H1 (cell line): ENCODE data around the gene DBH. TPM values are rescaled to one million over a fixed set of nuclear protein-coding genes. Genes with fewer than 3 reads are reported as not detected.

ENCODE experiments used
- CTCF ChIA-PET: fragments of 300-600 bp; sonication (Branson Sonifier 250); formaldehyde crosslinking; loops from one replicate; lab custom pipeline; 2021; ENCODE audit not compliant: partially characterized antibody; lab: Charles Lee
- POLR2A ChIA-PET: fragments of 300-600 bp; sonication (Branson Sonifier 250); formaldehyde crosslinking; loops from one replicate; lab custom pipeline; 2021; ENCODE audit warnings: inconsistent platforms; ENCODE audit not compliant: partially characterized antibody; lab: Charles Lee
- DNase-seq, 2 experiments: peaks; one replicate each; pipeline versions ENCODE4 v3.0.0 to v3.0.0-alpha.2; 2010 to 2022; ENCODE audit warnings: low spot score in 2 of 2, low read depth in 1 of 2, mixed read lengths in 1 of 2
- FAIRE-seq: peaks from 2 replicates; lab custom pipeline; 2011; peaks lifted over from hg19 to GRCh38; lab: Jason Lieb, UNC
- H2AFZ ChIP-seq: 2 replicates; pipeline ENCODE4 v1.8.1; 2012; ENCODE audit warnings: low read length, inconsistent platforms
- H2AK5ac ChIP-seq: 2 replicates; pipeline ENCODE4 v1.6.1; 2013; ENCODE audit warnings: low read depth, low read length
- H2BK120ac ChIP-seq: replicated peaks from 2 replicates; pipeline ENCODE3; 2013; ENCODE audit warnings: low read depth, low read length, inconsistent platforms
- H2BK12ac ChIP-seq: 2 replicates; pipeline ENCODE4 v1.6.1; 2013; ENCODE audit warnings: low read depth, low read length
- H2BK15ac ChIP-seq: 2 replicates; pipeline ENCODE4 v1.6.1; 2013; ENCODE audit warnings: low read length
- H2BK20ac ChIP-seq: 2 replicates; pipeline ENCODE4 v1.6.1; 2013; ENCODE audit warnings: low read length
- H2BK5ac ChIP-seq: 2 replicates; pipeline ENCODE4 v1.6.1; 2013; ENCODE audit warnings: low read depth, low read length
- H3K14ac ChIP-seq: 2 replicates; pipeline ENCODE4 v1.6.1; 2013; ENCODE audit warnings: inconsistent platforms; ENCODE audit not compliant: insufficient read length
- H3K18ac ChIP-seq: 2 replicates; pipeline ENCODE4 v1.6.1; 2013; ENCODE audit warnings: low read length; ENCODE audit errors: extremely low read depth
- H3K23ac ChIP-seq: 2 replicates; pipeline ENCODE4 v1.6.1; 2013; ENCODE audit warnings: inconsistent platforms; ENCODE audit not compliant: insufficient read length
- H3K23me2 ChIP-seq: 2 replicates; pipeline ENCODE4 v1.6.1; 2013; ENCODE audit warnings: low read depth, low read length
- H3K27ac ChIP-seq: 2 replicates; pipeline ENCODE4 v1.6.1; 2011; ENCODE audit warnings: low read depth, low read length, inconsistent platforms
- H3K27me3 ChIP-seq, 4 experiments: replicated peaks in 1 of 4; 1 replicate in 1 of 4; 2 replicates in 3 of 4; pipeline versions ENCODE4 v1.6.1 to v1.8.1; 2011 to 2013; ENCODE audit warnings: low read length in 3 of 4, mild to moderate bottlenecking in 3 of 4, inconsistent platforms in 2 of 4, mixed read lengths in 2 of 4, moderate library complexity in 1 of 4; ENCODE audit not compliant: control insufficient read depth in 3 of 4, insufficient read depth in 3 of 4; ENCODE audit errors: extremely low read depth in 1 of 4
- H3K36me3 ChIP-seq, 4 experiments: 2 replicates each; pipeline versions ENCODE4 v1.6.1 to v1.8.1; 2011 to 2013; ENCODE audit warnings: mild to moderate bottlenecking in 4 of 4, low read length in 3 of 4, moderate library complexity in 2 of 4, control low read depth in 1 of 4, inconsistent platforms in 1 of 4; ENCODE audit not compliant: insufficient read depth in 4 of 4, control insufficient read depth in 2 of 4
- H3K4ac ChIP-seq: replicated peaks from 2 replicates; pipeline ENCODE3; 2013; ENCODE audit warnings: low read length, low read depth, mixed read lengths, inconsistent platforms; ENCODE audit not compliant: insufficient read length
- H3K4me1 ChIP-seq, 4 experiments: replicated peaks in 1 of 4; 1 replicate in 1 of 4; 2 replicates in 3 of 4; pipeline versions ENCODE4 v1.6.1 to v1.8.1; 2011 to 2013; ENCODE audit warnings: low read length in 3 of 4, inconsistent platforms in 2 of 4, mixed read lengths in 1 of 4; ENCODE audit not compliant: insufficient read depth in 4 of 4, control insufficient read depth in 3 of 4
- H3K4me2 ChIP-seq, 2 experiments: 2 replicates each; pipeline versions ENCODE4 v1.6.1 to v1.8.1; 2011 to 2013; ENCODE audit warnings: low read depth in 2 of 2, low read length in 2 of 2, control low read depth in 1 of 2, inconsistent platforms in 1 of 2, mild to moderate bottlenecking in 1 of 2; ENCODE audit not compliant: insufficient read depth in 1 of 2
- H3K4me3 ChIP-seq, 4 experiments: fragments of 200-600, 300-600 bp in 1 of 4; sonication (generic), shearing (Covaris generic), sonication (Bioruptor Twin) in 1 of 4; 2 replicates each; pipeline versions ENCODE4 v1.5.1 to v1.8.1; 2011 to 2016; ENCODE audit warnings: low read length in 4 of 4, low read depth in 3 of 4, control low read depth in 2 of 4, inconsistent platforms in 2 of 4, mild to moderate bottlenecking in 2 of 4, mixed read lengths in 1 of 4, moderate library complexity in 1 of 4; ENCODE audit not compliant: insufficient read depth in 2 of 4; ENCODE audit errors: extremely low read depth in 1 of 4
- H3K56ac ChIP-seq: replicated peaks from 2 replicates; pipeline ENCODE3; 2013; ENCODE audit warnings: low read depth, mild to moderate bottlenecking, mixed read lengths, low read length, inconsistent platforms; ENCODE audit not compliant: insufficient read length
- H3K79me1 ChIP-seq: 2 replicates; pipeline ENCODE4 v1.6.1; 2013; ENCODE audit warnings: low read depth, low read length, control low read depth
- H3K79me2 ChIP-seq, 2 experiments: 2 replicates each; pipeline versions ENCODE4 v1.6.1 to v1.8.1; 2012 to 2013; ENCODE audit warnings: low read length in 2 of 2, mild to moderate bottlenecking in 2 of 2, inconsistent platforms in 1 of 2; ENCODE audit not compliant: insufficient read depth in 2 of 2, control insufficient read depth in 1 of 2
- H3K9ac ChIP-seq, 4 experiments: replicated peaks in 1 of 4; 1 replicate in 1 of 4; 2 replicates in 3 of 4; pipeline versions ENCODE4 v1.6.1 to v1.8.1; 2011 to 2013; ENCODE audit warnings: low read depth in 3 of 4, low read length in 3 of 4, control low read depth in 2 of 4, mild to moderate bottlenecking in 2 of 4, moderate library complexity in 2 of 4, inconsistent platforms in 1 of 4; ENCODE audit errors: extremely low read depth in 1 of 4
- H3K9me3 ChIP-seq, 2 experiments: 2 replicates each; pipeline versions ENCODE4 v1.6.1 to v1.8.1; 2012 to 2013; ENCODE audit warnings: mild to moderate bottlenecking in 2 of 2, moderate library complexity in 2 of 2, control low read depth in 1 of 2, inconsistent platforms in 1 of 2, low read depth in 1 of 2, low read length in 1 of 2, mixed read lengths in 1 of 2; ENCODE audit not compliant: insufficient read depth in 2 of 2
- H4K20me1 ChIP-seq, 2 experiments: replicated peaks in 1 of 2; 2 replicates each; pipeline versions ENCODE3 to v1.8.1; 2011 to 2013; ENCODE audit warnings: inconsistent platforms in 2 of 2, low read length in 2 of 2, mild to moderate bottlenecking in 1 of 2; ENCODE audit not compliant: insufficient read depth in 2 of 2, control insufficient read depth in 1 of 2
- H4K5ac ChIP-seq: 2 replicates; pipeline ENCODE4 v1.6.1; 2013; ENCODE audit warnings: low read length, low read depth, mixed read lengths, inconsistent platforms; ENCODE audit not compliant: insufficient read length
- H4K8ac ChIP-seq: 2 replicates; pipeline ENCODE4 v1.8.0; 2013; ENCODE audit warnings: mild to moderate bottlenecking, moderate library complexity, low read length, inconsistent platforms; ENCODE audit not compliant: insufficient read depth; ENCODE audit errors: extremely low read depth
- H4K91ac ChIP-seq: replicated peaks from 2 replicates; pipeline ENCODE3; 2013; ENCODE audit warnings: low read length, mixed read lengths, inconsistent platforms; ENCODE audit not compliant: insufficient read length
- EGR1 ChIP-seq: IDR thresholded peaks from 2 replicates; pipeline ENCODE4 v1.6.1; 2011; ENCODE audit warnings: low read depth, low read length, borderline replicate concordance
- FOSL1 ChIP-seq: IDR thresholded peaks from 2 replicates; pipeline ENCODE4 v1.6.1; 2011; ENCODE audit warnings: mild to moderate bottlenecking, low read depth, low read length, moderate library complexity; ENCODE audit not compliant: insufficient read depth
- JUND ChIP-seq: IDR thresholded peaks from 2 replicates; pipeline ENCODE4 v1.6.1; 2011; ENCODE audit warnings: mild to moderate bottlenecking, improper control_type of control experiment, low read length
- KDM4A ChIP-seq: IDR thresholded peaks from one replicate; pipeline ENCODE4 v1.7.1; 2012; ENCODE audit warnings: low read depth, mild to moderate bottlenecking, moderate library complexity, low read length, inconsistent platforms; ENCODE audit not compliant: severe bottlenecking
- KDM5A ChIP-seq: fragments of 200-600 bp; IDR thresholded peaks from 2 replicates; pipeline ENCODE4 v1.7.1; 2012; ENCODE audit warnings: mild to moderate bottlenecking, low read length, inconsistent platforms, mixed read lengths
- NRF1 ChIP-seq: IDR thresholded peaks from 2 replicates; pipeline ENCODE4 v1.6.1; 2011; ENCODE audit warnings: mild to moderate bottlenecking, low read depth, low read length, improper control_type of control experiment
- RXRA ChIP-seq: IDR thresholded peaks from 2 replicates; pipeline ENCODE4 v1.6.1; 2011; ENCODE audit warnings: low read depth, mild to moderate bottlenecking, low read length, moderate library complexity; ENCODE audit not compliant: insufficient read depth
- WGBS, 2 experiments: shearing (Covaris generic) in 1 of 2; methylation state at CpG; one replicate each; pipeline versions ENCODE4 v1.1.6 to v1.1.7; 2013 to 2015; ENCODE audit warnings: low lambda C conversion rate in 2 of 2, mixed read lengths in 2 of 2, inconsistent platforms in 1 of 2, low coverage in 1 of 2, missing lambda C conversion rate in 1 of 2; ENCODE audit not compliant: insufficient replicate concordance in 2 of 2, insufficient coverage in 1 of 2, insufficient read length in 1 of 2; ENCODE audit errors: extremely low coverage in 1 of 2, missing lambda C conversion rate in 1 of 2; 5-methylcytosine and 5-hydroxymethylcytosine counted together
- polyA plus RNA-seq, 7 experiments: library from polyadenylated mRNA; depleted of rRNA in 3 of 7; stranded (reverse) in 5 of 7; unstranded in 2 of 7; fragments of >200 nt in 5 of 7; fragments of 200-250 nt in 2 of 7; gene quantifications; 1 replicate in 5 of 7; 2 replicates in 1 of 7; 4 replicates in 1 of 7; pipeline versions ENCODE4 v1.2.1 to v1.2.3, GENCODE V29; 2011 to 2013; ENCODE audit warnings: missing spikeins in 2 of 7, mixed read lengths in 2 of 7
- total RNA-seq: library from RNA; stranded (reverse); fragmentation: NEBNext Ultra II Directional; extraction: Animal tissue kit (Norgen Biotek cat#: 25700); gene quantifications from 2 replicates; pipeline ENCODE4 v1.2.1, GENCODE V29; 2021
- TF ChIP-seq, protein P1 (sequence below): IDR thresholded peaks from 2 replicates; pipeline ENCODE4 v1.6.1; 2011; ENCODE audit warnings: low read length, improper control_type of control experiment
- TF ChIP-seq, protein P2 (sequence below): IDR thresholded peaks from 2 replicates; pipeline ENCODE4 v1.6.1; 2012; ENCODE audit warnings: inconsistent platforms

Gene DBH
- total and polyA plus RNA-seq, 2 of the 8 experiments (the other 6 are each of a cell fraction or from before 2014, with no cell fraction given): 0.18 TPM; not detected in 1

DNA sequence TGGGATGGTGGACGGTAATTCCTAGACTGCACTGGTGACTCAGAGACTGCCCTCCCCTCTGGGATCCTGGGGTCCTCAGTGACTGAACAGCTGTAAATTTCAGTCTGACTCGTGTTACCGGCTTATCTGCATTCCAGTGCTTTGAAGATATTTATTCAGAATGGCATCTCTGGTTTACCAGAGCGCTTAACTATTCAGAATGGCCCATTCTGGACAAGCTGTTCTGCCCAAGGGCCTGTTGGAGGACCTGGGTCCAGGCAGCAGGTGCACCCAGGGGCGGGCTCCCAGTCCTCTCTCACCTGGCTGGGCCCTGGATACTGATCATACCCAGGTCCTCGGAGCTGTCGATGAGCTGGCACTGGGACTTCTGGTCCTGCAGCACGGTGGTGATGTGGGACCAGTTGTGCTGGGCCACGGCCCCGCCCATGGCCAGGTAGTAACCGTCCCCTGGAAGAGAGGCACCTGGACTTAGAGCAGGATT is 54.0 kb downstream of the DBH start:
- WGBS, 2 experiments: 92% methylated on average over 11 of the region's 11 CpGs; no CpG with 5 or more reads in 1 of the 2 experiments
- Histone ChIP-seq H4K8ac (no peak overlapping the region), H2BK15ac (no peak overlapping the region), H3K18ac (no peak overlapping the region), H3K23me2 (no peaks in the 10 kb centered on the region), H3K27ac (no peak overlapping the region), H3K27me3 (no peaks in the 10 kb centered on the region; a peak in 1 of 7 replicates), H3K4me1 (no peaks in the 10 kb centered on the region; a peak in 1 of 7 replicates), H3K4me3 (no peak overlapping the region), H3K4me2 (no peak overlapping the region), H4K5ac (no peak overlapping the region), H2BK12ac (no peak overlapping the region), H3K56ac (no peak overlapping the region), H4K20me1 (no peaks in the 10 kb centered on the region), H2AFZ (no peak overlapping the region), H3K4ac (no peak overlapping the region), H3K79me2 (no peaks in the 10 kb centered on the region), H2BK120ac (no peak overlapping the region), H3K23ac (no peak overlapping the region), H3K9me3 (no peaks in the 10 kb centered on the region), H4K91ac (no peak overlapping the region), H2BK20ac (no peak overlapping the region), H2BK5ac (no peak overlapping the region), H3K9ac (no peak overlapping the region), H3K79me1 (no peaks in the 10 kb centered on the region), H2AK5ac (no peak overlapping the region), H3K36me3 (no peaks in the 10 kb centered on the region), H3K14ac (no peak overlapping the region)
- no peak for DNase-seq
- POLR2A ChIA-PET: no interaction called here
- no peak for FAIRE-seq
- CTCF ChIA-PET: interaction anchor here (0.6 kb wide), 1 partner anchor 23 kb away, joined by 5 read pairs; no protein-coding TSS in a partner anchor
- no peak for TF ChIP-seq FOSL1
- no peak for TF ChIP-seq NRF1
- TF ChIP-seq, protein P1, sequence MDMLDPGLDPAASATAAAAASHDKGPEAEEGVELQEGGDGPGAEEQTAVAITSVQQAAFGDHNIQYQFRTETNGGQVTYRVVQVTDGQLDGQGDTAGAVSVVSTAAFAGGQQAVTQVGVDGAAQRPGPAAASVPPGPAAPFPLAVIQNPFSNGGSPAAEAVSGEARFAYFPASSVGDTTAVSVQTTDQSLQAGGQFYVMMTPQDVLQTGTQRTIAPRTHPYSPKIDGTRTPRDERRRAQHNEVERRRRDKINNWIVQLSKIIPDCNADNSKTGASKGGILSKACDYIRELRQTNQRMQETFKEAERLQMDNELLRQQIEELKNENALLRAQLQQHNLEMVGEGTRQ: no peak
- TF ChIP-seq RXRA: no peak
- no peak for TF ChIP-seq KDM5A
- TF ChIP-seq KDM4A: no peak
- no peak for TF ChIP-seq EGR1
- TF ChIP-seq, protein P2, sequence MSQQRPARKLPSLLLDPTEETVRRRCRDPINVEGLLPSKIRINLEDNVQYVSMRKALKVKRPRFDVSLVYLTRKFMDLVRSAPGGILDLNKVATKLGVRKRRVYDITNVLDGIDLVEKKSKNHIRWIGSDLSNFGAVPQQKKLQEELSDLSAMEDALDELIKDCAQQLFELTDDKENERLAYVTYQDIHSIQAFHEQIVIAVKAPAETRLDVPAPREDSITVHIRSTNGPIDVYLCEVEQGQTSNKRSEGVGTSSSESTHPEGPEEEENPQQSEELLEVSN: no peak
- TF ChIP-seq JUND: no peak
